ENCODE data around the gene C1orf159.
"Not testable (repeated sequence)": the region's sequence is repeated elsewhere in the genome, so short reads cannot be mapped to it uniquely, and the experiment has no call there.

The C1orf159 gene

GRCh38 chr1:1081311-1082238 is 34.3 kb downstream of the C1orf159 start:
- DNase-seq (ENCODE audit: low spot score), result no peak

GRCh38 chr1:1080951-1081310 is 35.0 kb downstream of the C1orf159 start:
- DNase-seq (ENCODE audit: low spot score), result no peak

GRCh38 chr1:1080122-1080757 is 35.6 kb downstream of the C1orf159 start:
- DNase-seq (ENCODE audit: low spot score), result peak; percentile 81

GRCh38 chr1:1079408-1080121 is 36.3 kb downstream of the C1orf159 start:
- peak; percentile 87 for DNase-seq (ENCODE audit: low spot score)

GRCh38 chr1:1077396-1077795 is 38.5 kb downstream of the C1orf159 start:
- not testable (repeated sequence) for DNase-seq (ENCODE audit: low spot score)

GRCh38 chr1:1075148-1075935 is 40.5 kb downstream of the C1orf159 start:
- no peak for DNase-seq (ENCODE audit: low spot score)

GRCh38 chr1:1074631-1075147 is 41.2 kb downstream of the C1orf159 start:
- no peak for DNase-seq (ENCODE audit: low spot score)

- no peak for DNase-seq (ENCODE audit: low spot score)
These were observed 41.9 kb downstream of the C1orf159 start, which contains the start of gene RNF223 for GRCh38 chr1:1073743-1074587. TSS of gene RNF223 (minus strand) at chr1:1074306. CDS start at chr1:1072566, 1,740 bp downstream.

GRCh38 chr1:1072849-1073742 is 42.8 kb downstream of the C1orf159 start:
- no peak for DNase-seq (ENCODE audit: low spot score)

GRCh38 chr1:1072299-1072848 is 43.5 kb downstream of the C1orf159 start:
- no peak for DNase-seq (ENCODE audit: low spot score)

- no peak for DNase-seq (ENCODE audit: low spot score)
These were observed 44.2 kb downstream of the C1orf159 start for GRCh38 chr1:1071486-1072298.

GRCh38 chr1:1069711-1070676 is 45.9 kb downstream of the C1orf159 start:
- peak; percentile 59 for DNase-seq (ENCODE audit: low spot score)

GRCh38 chr1:1069056-1069710 is 46.7 kb downstream of the C1orf159 start:
- DNase-seq (ENCODE audit: low spot score), result peak; percentile 90

GRCh38 chr1:1068517-1069055 is 47.3 kb downstream of the C1orf159 start:
- DNase-seq (ENCODE audit: low spot score), result no peak

GRCh38 chr1:1067860-1068516 is 47.9 kb downstream of the C1orf159 start:
- no peak for DNase-seq (ENCODE audit: low spot score)

Measured in AG20443 (cell line).